ENCODE measurements around the gene RGPD3. TPM values are rescaled to one million over a fixed set of nuclear protein-coding genes. Genes with fewer than 3 reads are reported as not detected.
"Not testable (repeated sequence)": the region's sequence is repeated elsewhere in the genome, so short reads cannot be mapped to it uniquely, and the experiment has no call there.

RGPD3 gene
- total RNA-seq, 2 experiments from 2014 or later: not detected

DNA sequence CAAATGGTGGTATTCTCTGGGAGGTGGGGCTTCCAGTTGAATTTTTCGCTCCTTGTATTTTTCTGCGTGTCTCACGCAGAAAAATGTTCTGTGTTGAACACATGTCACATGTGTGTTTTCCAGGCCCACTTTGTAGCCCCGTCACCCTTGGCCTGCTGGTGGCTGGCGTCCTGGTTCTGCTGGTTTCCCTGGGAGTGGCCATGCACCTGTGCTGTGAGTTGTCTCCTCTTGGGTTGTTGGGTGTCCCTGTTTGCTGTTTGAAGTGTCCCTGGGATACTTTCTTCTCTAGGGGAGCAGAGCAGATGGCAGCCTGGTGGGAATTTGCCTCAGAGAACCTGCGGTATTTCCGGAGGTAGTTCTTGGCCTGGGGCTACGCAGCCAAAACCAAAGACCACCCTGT is 34.1 kb upstream of the RGPD3 start:
- H3K9me3 Mint-ChIP-seq (ENCODE audit: low read depth); H3K36me3 Mint-ChIP-seq; H3K27ac Mint-ChIP-seq; CTCF ChIA-PET; H3K27me3 Mint-ChIP-seq; ATAC-seq; DNase-seq; H3K4me3 Mint-ChIP-seq: not testable (repeated sequence)
- peaks cover 15% of the 10 kb centered on the region for H3K4me1 Mint-ChIP-seq

DNA sequence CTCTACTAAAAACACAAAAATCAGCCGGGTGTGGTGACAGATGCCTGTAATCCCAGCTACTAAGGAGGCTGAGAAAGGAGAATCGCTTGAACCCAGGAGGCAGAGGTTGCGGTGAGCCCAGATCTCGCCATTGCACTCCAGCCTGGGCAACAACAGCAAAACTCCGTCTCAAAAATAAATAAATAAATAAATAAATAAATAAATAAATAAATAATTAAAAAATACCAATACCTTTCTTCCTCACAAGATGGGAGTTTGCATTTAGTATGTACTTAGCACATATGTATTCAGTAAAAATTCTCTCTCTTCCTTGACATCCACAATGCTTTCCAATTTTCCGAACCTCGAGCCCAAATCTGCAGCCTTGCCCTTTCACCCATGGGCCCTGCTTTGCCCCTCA is 32.1 kb upstream of the RGPD3 start:
- CTCF ChIA-PET; H3K36me3 Mint-ChIP-seq; H3K9me3 Mint-ChIP-seq (ENCODE audit: low read depth); H3K27me3 Mint-ChIP-seq; H3K27ac Mint-ChIP-seq; H3K4me3 Mint-ChIP-seq; ATAC-seq; H3K4me1 Mint-ChIP-seq; DNase-seq: not testable (repeated sequence)

- DNase-seq: not testable (repeated sequence)
Measured at GRCh38 chr2:106498549-106498948, 30.3 kb upstream of the RGPD3 start.

DNA sequence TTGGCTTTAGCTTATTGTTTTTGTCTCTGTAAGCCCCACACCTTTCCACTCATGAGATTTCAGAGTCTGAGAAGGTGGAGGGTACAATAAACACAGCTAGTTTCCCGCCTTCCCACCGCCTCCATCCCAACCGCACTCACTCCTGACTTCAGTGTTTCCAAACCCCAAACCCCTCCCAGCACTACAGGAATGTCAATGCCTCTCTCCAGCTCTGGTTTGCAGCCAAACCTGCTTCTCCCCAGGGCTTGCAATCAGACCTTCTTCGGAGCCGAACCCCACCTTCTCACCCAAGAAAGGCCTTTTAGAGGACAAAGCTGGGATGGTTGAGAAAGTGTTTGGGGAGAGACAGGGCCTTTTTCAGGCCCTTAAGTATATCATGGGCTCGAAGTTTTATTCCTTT is 24.7 kb upstream of the RGPD3 start:
- H3K36me3 Mint-ChIP-seq; H3K4me3 Mint-ChIP-seq; DNase-seq; H3K27ac Mint-ChIP-seq; ATAC-seq; H3K9me3 Mint-ChIP-seq (ENCODE audit: low read depth); H3K27me3 Mint-ChIP-seq; H3K4me1 Mint-ChIP-seq; CTCF ChIA-PET: not testable (repeated sequence)

More at GRCh38 chr2:106498549-106498948, 30.3 kb upstream of the RGPD3 start:
- H3K4me1 Mint-ChIP-seq; H3K9me3 Mint-ChIP-seq (ENCODE audit: low read depth); H3K27ac Mint-ChIP-seq; H3K36me3 Mint-ChIP-seq; ATAC-seq; H3K27me3 Mint-ChIP-seq; CTCF ChIA-PET; H3K4me3 Mint-ChIP-seq: not testable (repeated sequence)

GRCh38 chr2:106492399-106492798 is 24.2 kb upstream of the RGPD3 start:
- CTCF ChIA-PET; H3K4me3 Mint-ChIP-seq; H3K4me1 Mint-ChIP-seq; DNase-seq; H3K9me3 Mint-ChIP-seq (ENCODE audit: low read depth); ATAC-seq; H3K27ac Mint-ChIP-seq; H3K36me3 Mint-ChIP-seq: not testable (repeated sequence)
- H3K27me3 Mint-ChIP-seq: peaks cover 11% of the 10 kb centered on the region

DNA sequence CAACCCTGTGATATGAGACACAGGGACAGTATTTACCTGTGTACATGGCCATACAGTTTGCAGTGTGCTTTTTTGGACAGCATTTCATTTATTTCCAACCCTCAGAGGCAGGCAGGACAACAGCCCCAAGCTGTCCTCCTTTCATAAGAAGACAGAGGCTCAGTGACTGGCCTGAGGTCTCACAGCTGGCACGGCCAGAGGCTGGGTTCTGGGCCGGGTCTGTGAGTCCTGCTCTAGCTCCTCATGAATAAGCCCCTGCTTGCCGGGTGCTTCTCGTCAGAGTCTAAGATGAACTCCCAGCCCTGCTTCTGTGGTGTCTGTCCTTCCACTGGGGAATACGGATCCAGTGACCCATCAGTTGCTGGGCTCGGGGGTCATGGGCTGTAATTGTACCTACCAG is 21.5 kb upstream of the RGPD3 start:
- H3K27ac Mint-ChIP-seq; H3K9me3 Mint-ChIP-seq (ENCODE audit: low read depth); ATAC-seq; CTCF ChIA-PET; H3K4me3 Mint-ChIP-seq; H3K36me3 Mint-ChIP-seq; H3K4me1 Mint-ChIP-seq; DNase-seq: not testable (repeated sequence)
- peaks cover 23% of the 10 kb centered on the region for H3K27me3 Mint-ChIP-seq

- H3K4me3 Mint-ChIP-seq; H3K36me3 Mint-ChIP-seq; H3K9me3 Mint-ChIP-seq (ENCODE audit: low read depth); H3K27ac Mint-ChIP-seq; H3K4me1 Mint-ChIP-seq; CTCF ChIA-PET; DNase-seq: not testable (repeated sequence)
- ATAC-seq: peak; percentile 31
- H3K27me3 Mint-ChIP-seq: peaks cover 26% of the 10 kb centered on the region
Measured at GRCh38 chr2:106487386-106488191, 19.4 kb upstream of the RGPD3 start.

DNA sequence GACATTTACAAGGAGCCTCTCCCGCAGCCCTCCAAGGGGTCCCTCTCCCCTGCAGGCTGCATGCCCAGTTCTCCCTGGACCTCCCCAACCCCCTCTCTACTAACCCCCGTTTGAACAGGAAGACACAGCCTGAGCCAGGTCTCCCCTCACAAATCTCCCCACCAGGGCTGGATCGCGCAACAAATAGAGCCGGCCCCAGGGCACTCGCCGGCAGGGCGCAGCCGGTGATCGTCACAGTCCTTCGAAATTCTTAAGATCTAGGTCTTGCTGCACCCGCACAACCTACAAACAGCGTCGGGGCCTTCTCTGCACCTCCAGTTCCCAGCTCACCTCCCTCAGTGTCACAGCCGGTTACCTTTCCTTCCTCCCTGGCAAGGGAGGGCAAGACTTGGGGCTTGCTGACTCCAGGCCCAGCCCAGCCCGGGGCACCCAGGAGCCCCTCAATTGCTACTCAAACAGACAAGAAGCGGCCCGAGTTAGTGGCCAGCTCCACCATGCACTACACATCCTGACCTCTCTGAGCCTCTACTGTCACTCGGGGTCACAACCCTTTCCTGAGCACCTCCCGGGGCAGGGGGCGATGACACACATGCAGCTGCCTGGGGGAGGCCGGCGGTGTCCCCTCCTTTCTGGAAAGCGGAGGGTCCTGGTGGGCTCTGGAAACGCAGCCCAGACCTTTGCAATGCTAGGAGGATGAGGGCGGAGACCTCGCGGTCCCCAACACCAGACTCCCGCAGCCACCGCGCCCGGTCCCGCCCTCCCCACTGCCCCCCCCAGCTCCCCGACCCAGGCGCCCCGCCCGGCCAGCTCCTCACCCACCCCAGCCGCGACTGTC is 18.6 kb upstream of the RGPD3 start, which contains the start of gene CD8B2:
TSS of gene CD8B2 (plus strand) at position 814 of the 835 bp plus-strand sequence. CDS start 63 bp downstream, outside the sequence.
- peak; percentile 67 for ATAC-seq
- H3K9me3 Mint-ChIP-seq (ENCODE audit: low read depth); H3K36me3 Mint-ChIP-seq; CTCF ChIA-PET; H3K4me3 Mint-ChIP-seq; H3K27ac Mint-ChIP-seq; H3K4me1 Mint-ChIP-seq: not testable (repeated sequence)
- H3K27me3 Mint-ChIP-seq: peaks cover 26% of the 10 kb centered on the region
- DNase-seq: peak; percentile 45

- H3K4me3 Mint-ChIP-seq; DNase-seq; H3K4me1 Mint-ChIP-seq; H3K27me3 Mint-ChIP-seq; H3K9me3 Mint-ChIP-seq (ENCODE audit: low read depth); ATAC-seq; H3K27ac Mint-ChIP-seq; H3K36me3 Mint-ChIP-seq; CTCF ChIA-PET: not testable (repeated sequence)
Measured at GRCh38 chr2:106479563-106479962, 11.3 kb upstream of the RGPD3 start.

DNA sequence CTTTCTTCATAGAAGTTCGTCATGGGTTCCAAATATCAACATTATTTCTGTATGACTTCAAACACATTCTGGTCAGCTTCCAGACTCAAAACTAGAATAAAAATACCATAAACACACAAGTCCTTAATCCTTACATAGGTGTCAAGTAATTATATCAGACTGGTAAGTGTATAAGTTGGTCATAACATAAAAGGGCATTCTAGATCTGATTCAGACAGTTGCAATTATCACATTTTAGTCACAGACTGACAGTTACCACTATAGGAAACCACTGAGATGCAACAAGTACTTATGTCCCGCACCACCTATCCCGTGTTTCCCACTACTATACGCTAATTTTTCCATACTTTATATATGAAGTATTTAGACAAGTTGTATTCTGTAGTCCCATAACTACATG is 9.4 kb upstream of the RGPD3 start:
- ATAC-seq; H3K4me1 Mint-ChIP-seq; CTCF ChIA-PET; H3K27ac Mint-ChIP-seq; DNase-seq; H3K27me3 Mint-ChIP-seq; H3K36me3 Mint-ChIP-seq; H3K4me3 Mint-ChIP-seq; H3K9me3 Mint-ChIP-seq (ENCODE audit: low read depth): not testable (repeated sequence)

GRCh38 chr2:106470658-106471057 is 2.4 kb upstream of the RGPD3 start:
- CTCF ChIA-PET, H3K4me3 Mint-ChIP-seq: not testable (repeated sequence)
- peak; percentile 66 for DNase-seq

DNA sequence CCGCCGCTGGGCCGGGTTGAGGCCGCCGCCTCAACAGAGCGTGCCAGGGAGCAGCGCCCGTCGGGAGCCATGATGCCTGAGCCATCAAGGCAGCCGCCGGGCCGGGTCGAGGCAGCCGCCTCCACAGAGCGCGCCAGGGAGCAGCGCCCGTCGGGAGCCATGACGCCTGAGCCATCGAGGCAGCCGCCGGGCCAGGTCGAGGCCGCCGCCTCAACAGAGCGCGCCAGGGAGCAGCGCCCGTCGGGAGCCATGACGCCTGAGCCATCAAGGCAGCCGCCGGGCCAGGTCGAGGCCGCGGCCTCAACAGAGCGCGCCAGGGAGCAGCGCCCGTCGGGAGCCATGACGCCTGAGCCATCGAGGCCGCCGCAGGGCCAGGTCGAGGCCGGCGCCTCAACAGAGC is 697 bp downstream of the RGPD3 start:
- ATAC-seq; H3K36me3 Mint-ChIP-seq; H3K9me3 Mint-ChIP-seq (ENCODE audit: low read depth); H3K4me3 Mint-ChIP-seq; H3K27ac Mint-ChIP-seq; H3K27me3 Mint-ChIP-seq; CTCF ChIA-PET; H3K4me1 Mint-ChIP-seq; DNase-seq: not testable (repeated sequence)

More at GRCh38 chr2:106470658-106471057, 2.4 kb upstream of the RGPD3 start:
- not testable (repeated sequence) for H3K4me1 Mint-ChIP-seq; H3K27me3 Mint-ChIP-seq; H3K9me3 Mint-ChIP-seq (ENCODE audit: low read depth); H3K27ac Mint-ChIP-seq; H3K36me3 Mint-ChIP-seq
- peak; percentile 55 for ATAC-seq

DNA sequence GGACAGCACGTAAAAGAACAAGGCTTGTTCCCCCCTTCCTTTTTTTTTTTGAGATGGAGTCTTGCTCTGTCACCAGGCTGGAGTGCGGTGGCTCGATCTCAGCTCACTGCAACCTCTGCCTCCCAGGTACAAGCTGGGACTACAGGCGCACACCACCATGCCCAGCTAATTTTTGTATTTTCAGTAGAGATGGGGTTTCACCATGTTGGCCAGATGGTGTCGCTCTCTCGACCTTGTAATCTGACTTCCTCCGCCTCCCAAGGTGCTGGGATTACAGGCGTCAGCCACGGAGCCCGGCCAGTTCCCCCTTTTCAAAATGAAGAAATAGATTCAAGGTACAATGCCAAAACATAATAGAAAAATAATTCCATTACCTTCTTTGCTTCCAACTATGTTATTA is 6.3 kb downstream of the RGPD3 start:
- CTCF ChIA-PET: interaction anchor here (0.6 kb wide), 1 partner anchor 120 kb away, joined by 4 read pairs; no protein-coding TSS in a partner anchor
- peak; percentile 42 for DNase-seq
- H3K27ac Mint-ChIP-seq; H3K9me3 Mint-ChIP-seq (ENCODE audit: low read depth); H3K4me1 Mint-ChIP-seq; ATAC-seq; H3K36me3 Mint-ChIP-seq; H3K4me3 Mint-ChIP-seq; H3K27me3 Mint-ChIP-seq: not testable (repeated sequence)

DNA sequence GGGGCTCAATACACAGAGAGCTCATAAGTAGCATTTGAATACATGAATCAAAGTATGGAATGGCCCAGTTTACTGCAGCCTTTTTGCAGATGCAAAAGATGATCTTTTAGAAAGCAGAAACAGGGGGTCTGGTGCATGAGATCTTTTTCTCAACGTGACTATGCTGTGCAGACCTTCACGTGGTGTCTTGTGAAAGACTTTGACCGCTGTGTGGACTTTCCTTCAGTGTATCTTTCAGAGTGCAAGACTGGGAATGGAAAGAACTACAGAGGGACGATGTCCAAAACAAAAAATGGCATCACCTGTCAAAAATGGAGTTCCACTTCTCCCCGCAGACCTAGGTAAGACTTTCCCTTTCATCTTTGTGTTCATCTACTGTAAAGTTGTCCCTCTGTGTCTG is 77.5 kb downstream of the RGPD3 start:
- H3K36me3 Mint-ChIP-seq; ATAC-seq; H3K4me3 Mint-ChIP-seq; H3K9me3 Mint-ChIP-seq (ENCODE audit: low read depth); CTCF ChIA-PET; DNase-seq; H3K4me1 Mint-ChIP-seq; H3K27ac Mint-ChIP-seq: not testable (repeated sequence)
- H3K27me3 Mint-ChIP-seq: peaks cover 15% of the 10 kb centered on the region

Measured in activated CD8-positive, alpha-beta memory T cell treated with anti-CD3 and anti-CD28 coated beads, Interleukin-2, amount 10 ng/mL, durations not matched to agents 7 days and 5 days (primary cell).